Right renal cortex interstitium (tissue), 3 donors: ENCODE measurements around the gene GABARAP. TPM values are rescaled to one million over a fixed set of nuclear protein-coding genes. Genes with fewer than 3 reads are reported as not detected.

Experiments
- DNase-seq, 3 donors: peaks; one replicate each; pipeline ENCODE4 v3.0.0-alpha.2; 2013; ENCODE audit warnings: low read depth in 3 of 3, low spot score in 2 of 3
- polyA plus RNA-seq, 3 donors: library from polyadenylated mRNA; unstranded; fragments of 120-200 nt; gene quantifications; one replicate each; pipeline ENCODE4 v1.2.1, GENCODE V29; 2013; ENCODE audit not compliant: insufficient read length in 3 of 3

GABARAP gene
- polyA plus RNA-seq, 3 donors = 466 to 495 (median 468) TPM

- no peak for DNase-seq
Observed at GRCh38 chr17:7241090-7241733, 1.0 kb downstream of the GABARAP start.

GRCh38 chr17:7240375-7240774, 1.9 kb downstream of the GABARAP start:
- DNase-seq = no peak

- peak; percentile 99 for DNase-seq
Observed at GRCh38 chr17:7239091-7240027, 2.9 kb downstream of the GABARAP start, which contains the start of gene PHF23. Gene PHF23, minus strand, starts transcription at chr17:7239457. Its CDS starts 178 bp downstream, at chr17:7239279.

GRCh38 chr17:7238420-7239090, 3.7 kb downstream of the GABARAP start:
- no peak for DNase-seq

GRCh38 chr17:7237761-7238419, 4.4 kb downstream of the GABARAP start:
- DNase-seq = no peak

- no peak for DNase-seq
Observed at GRCh38 chr17:7237266-7237760, 4.9 kb downstream of the GABARAP start.

GRCh38 chr17:7236808-7237207, 5.4 kb downstream of the GABARAP start:
- no peak for DNase-seq

- no peak for DNase-seq
Observed at GRCh38 chr17:7235693-7236665, 6.3 kb downstream of the GABARAP start.

GRCh38 chr17:7234083-7234951, 7.9 kb downstream of the GABARAP start, which contains the start of gene DVL2:
Gene DVL2, minus strand, starts transcription at chr17:7234517. Its CDS starts 255 bp downstream, at chr17:7234262.
- DNase-seq = peak in 2 of 3 donors; percentile 89 to 91

- no peak for DNase-seq
Observed at GRCh38 chr17:7233701-7234082, 8.6 kb downstream of the GABARAP start.

- DNase-seq = no peak
Observed at GRCh38 chr17:7232114-7232513, 10.1 kb downstream of the GABARAP start.

- no peak for DNase-seq
Observed at GRCh38 chr17:7229504-7229903, 12.7 kb downstream of the GABARAP start.

- no peak for DNase-seq
Observed at GRCh38 chr17:7228920-7229319, 13.3 kb downstream of the GABARAP start.

GRCh38 chr17:7226721-7227710, 15.2 kb downstream of the GABARAP start:
- DNase-seq = no peak

GRCh38 chr17:7225711-7226331, 16.4 kb downstream of the GABARAP start:
- DNase-seq = no peak

GRCh38 chr17:7224661-7225111, 17.6 kb downstream of the GABARAP start:
- DNase-seq = no peak

- no peak for DNase-seq
Observed at GRCh38 chr17:7224110-7224509, 18.1 kb downstream of the GABARAP start.
